Stimulated activated CD4-positive, alpha-beta T cell treated with anti-CD3 and anti-CD28 coated beads, Interleukin-12 subunit alpha, Interleukin-12 subunit beta, amount 100 ng/mL, for 48 hours (primary cell): ENCODE results near the gene RANBP3.
A peak's percentile ranks its signal among the peaks of the same experiment; 100 is the strongest.

Experiments used
- DNase-seq, 3 donors: peaks; one replicate each; pipeline ENCODE4 v3.0.0-alpha.2; 2020; ENCODE audit warnings: low read depth in 2 of 3, low spot score in 1 of 3

RANBP3 gene

GRCh38 chr19:5951338-5951861, 26.5 kb downstream of the RANBP3 start:
- DNase-seq, result no peak

- no peak for DNase-seq
Measured at GRCh38 chr19:5950741-5951140, 27.2 kb downstream of the RANBP3 start.

- peak in 2 of 3 donors; percentile 24 to 32 for DNase-seq
Measured at GRCh38 chr19:5949792-5950305, 28.1 kb downstream of the RANBP3 start.

- peak in 1 of 3 donors; percentile 21 for DNase-seq
Measured at GRCh38 chr19:5948752-5949564, 29.0 kb downstream of the RANBP3 start.

GRCh38 chr19:5947435-5947834, 30.5 kb downstream of the RANBP3 start:
- DNase-seq, result no peak

GRCh38 chr19:5943623-5944022, 34.3 kb downstream of the RANBP3 start:
- DNase-seq, result no peak

- no peak for DNase-seq
Measured at GRCh38 chr19:5943045-5943444, 34.9 kb downstream of the RANBP3 start.

GRCh38 chr19:5941673-5942072, 36.3 kb downstream of the RANBP3 start:
- no peak for DNase-seq

- no peak for DNase-seq
Measured at GRCh38 chr19:5940260-5941208, 37.4 kb downstream of the RANBP3 start.

GRCh38 chr19:5937550-5937949, 40.4 kb downstream of the RANBP3 start:
- DNase-seq, result no peak

- DNase-seq, result no peak
Measured at GRCh38 chr19:5936292-5936592, 41.7 kb downstream of the RANBP3 start.

- DNase-seq, result no peak
Measured at GRCh38 chr19:5935473-5936291, 42.3 kb downstream of the RANBP3 start.

GRCh38 chr19:5934774-5935472, 43.0 kb downstream of the RANBP3 start:
- DNase-seq, result no peak

GRCh38 chr19:5934069-5934401, 43.9 kb downstream of the RANBP3 start:
- no peak for DNase-seq

GRCh38 chr19:5933391-5934068, 44.4 kb downstream of the RANBP3 start:
- no peak for DNase-seq

GRCh38 chr19:5932609-5933262, 45.2 kb downstream of the RANBP3 start:
- no peak for DNase-seq

GRCh38 chr19:5932146-5932545, 45.8 kb downstream of the RANBP3 start:
- DNase-seq, result no peak

- DNase-seq, result no peak
Measured at GRCh38 chr19:5931251-5931650, 46.7 kb downstream of the RANBP3 start.

GRCh38 chr19:5929625-5930024, 48.3 kb downstream of the RANBP3 start:
- no peak for DNase-seq
